ENCODE measurements around the gene STXBP6.
"Not testable (repeated sequence)": the region's sequence is repeated elsewhere in the genome, so short reads cannot be mapped to it uniquely, and the experiment has no call there.

STXBP6 gene

DNA sequence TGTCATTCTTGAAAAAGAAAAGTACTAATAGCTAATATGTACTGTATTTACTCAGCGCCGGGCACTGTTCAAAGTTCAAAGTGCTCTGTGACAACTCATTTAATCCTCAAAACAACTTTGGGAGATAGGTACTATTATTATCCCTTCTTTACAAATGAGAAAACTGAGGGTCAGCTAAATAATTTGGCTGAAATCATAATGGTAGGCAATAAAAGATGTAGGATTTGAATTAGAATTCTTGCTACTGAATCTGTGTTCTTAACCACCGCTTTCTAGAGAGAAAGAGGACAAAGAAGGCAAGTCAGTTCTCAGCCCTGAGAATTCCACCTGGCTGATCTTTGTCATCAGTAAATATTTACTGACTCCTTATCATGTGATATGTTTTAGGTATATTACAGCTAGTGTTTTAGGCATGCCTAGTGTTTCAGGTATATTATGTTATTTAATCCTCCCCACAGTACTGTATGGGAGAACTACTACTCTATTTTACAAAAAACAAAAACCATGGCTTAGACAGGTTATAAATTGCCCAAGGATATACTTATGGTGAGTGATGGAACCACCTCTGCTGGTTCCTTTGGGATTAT, 210.2 kb downstream of the STXBP6 start:
- in situ Hi-C loops (cut with HindIII; ENCODE audit: low sequenced_read_pairs): no loop called here

DNA sequence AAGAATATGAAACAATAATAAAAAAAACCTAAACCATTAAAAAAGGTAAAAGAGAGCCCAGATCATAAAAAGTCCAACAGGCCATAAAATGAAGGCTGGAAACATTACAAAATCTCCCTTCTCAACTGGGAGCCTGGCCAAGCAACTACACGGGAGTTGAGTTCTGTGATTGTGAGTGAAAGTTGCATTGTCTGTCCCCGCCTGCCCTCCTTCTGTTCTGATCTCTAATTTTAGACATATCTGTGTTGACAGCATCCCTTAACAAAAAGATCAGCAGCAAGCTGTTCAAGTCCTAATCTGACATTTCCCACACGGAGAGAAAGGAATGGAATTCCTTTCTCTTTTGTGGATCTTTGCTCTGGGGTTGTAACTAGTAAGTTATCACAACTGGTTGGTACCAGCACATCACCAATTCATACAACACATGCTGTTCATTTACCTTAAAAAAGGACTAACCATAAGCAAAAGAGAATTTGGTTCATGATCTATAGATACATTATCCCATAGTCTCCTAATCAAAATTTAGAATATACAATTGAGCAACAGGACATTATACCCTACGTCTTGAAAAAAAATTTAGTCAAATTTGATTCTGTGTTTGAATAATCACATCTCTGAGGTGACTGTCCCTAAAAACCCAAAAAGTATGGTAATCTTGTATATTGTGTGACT, 210.9 kb downstream of the STXBP6 start:
- in situ Hi-C loops (cut with HindIII; ENCODE audit: low sequenced_read_pairs): no loop called here

DNA sequence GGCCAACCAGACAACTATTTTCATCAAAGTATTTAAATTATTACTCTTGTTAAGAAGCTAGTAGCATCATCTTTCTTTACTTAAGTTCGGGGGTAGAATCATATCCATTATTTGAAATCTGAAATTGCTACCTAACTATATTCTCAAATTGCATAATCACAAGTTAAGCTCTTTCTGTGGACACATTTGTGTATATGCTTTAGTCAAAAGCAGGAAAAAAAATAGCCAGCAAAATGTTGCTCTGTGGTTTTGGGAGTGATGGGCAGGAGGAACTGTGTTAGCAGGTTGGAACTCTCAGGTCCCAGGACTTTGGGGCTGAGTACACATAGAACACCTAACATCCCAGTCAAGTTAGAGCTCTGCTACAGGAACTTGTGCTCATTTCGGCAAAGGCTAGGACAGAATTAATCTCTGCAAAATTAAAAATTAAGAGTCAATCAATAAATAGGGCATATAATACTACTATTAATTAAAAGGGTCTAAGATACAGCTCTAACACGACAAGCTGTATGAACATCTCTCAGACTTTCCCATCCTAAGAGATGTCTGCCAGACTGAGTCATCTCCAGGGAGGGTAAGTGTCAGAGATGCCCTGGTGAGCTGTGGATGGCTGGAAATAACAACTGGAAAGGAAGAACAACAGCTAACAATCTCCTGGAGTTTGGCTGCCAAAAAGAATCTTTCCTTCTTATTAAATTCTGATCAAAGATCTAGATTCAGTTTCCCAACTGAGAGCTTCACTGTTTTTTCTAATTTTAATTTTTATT, 212.5 kb downstream of the STXBP6 start:
- in situ Hi-C loops (cut with HindIII; ENCODE audit: low sequenced_read_pairs): no loop called here

DNA sequence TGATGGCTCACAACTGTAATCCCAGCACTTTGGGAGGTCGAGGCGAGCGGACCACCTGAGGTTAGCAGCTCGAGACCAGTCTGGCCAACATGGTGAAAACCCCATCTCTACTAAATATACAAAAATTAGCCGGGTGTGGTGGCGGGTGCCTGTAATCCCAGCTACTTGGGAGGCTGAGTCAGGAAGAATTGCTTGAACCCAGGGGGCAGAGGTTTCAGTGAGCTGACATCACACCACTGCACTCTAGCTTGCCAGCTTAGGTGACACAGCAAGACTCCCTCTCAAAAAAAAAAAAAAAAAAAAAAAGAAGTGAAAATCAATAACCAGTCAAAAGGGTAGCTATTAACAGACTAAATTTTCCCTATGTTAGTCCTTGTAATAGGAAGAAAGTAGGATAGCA, 213.6 kb downstream of the STXBP6 start:
- in situ Hi-C loops (cut with HindIII; ENCODE audit: low sequenced_read_pairs): not testable (repeated sequence)

DNA sequence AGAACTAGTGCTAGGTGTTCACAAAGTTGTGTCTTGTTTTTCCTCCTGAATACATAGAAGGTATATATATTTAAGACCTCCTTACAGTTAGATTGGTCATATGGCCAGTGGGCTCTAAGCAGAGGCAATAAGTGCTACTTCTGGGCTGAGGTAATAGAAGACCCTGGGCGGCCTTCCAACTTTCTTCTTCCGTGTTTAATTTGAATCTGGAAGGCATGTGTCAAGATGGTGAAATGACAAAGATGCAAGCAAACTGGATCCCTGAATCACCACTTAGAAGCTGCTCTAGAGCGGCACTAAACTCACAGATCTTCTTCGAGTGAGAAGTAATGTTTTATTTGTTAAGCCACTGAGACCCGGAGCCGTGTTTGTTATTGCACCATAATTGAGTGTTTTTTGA, 215.0 kb downstream of the STXBP6 start:
- in situ Hi-C loops (cut with HindIII; ENCODE audit: low sequenced_read_pairs): no loop called here

DNA sequence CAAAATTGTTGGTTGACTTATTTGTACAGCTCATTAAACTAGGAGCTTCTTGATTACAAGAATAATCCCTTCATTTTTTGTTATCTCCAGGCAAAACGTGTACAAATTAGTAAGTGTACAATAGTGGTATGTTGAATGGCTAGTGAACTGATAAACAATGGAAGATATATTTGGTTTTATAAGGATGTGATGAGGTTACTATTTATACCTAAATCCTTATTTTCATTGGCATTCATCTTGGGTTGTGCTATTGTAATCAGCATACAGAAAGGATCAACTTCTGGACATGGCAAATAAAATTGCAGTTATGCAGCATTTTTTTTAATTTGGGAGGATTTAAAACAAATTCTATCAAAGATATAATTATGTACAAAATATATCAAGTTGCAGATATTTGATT, 216.6 kb downstream of the STXBP6 start:
- in situ Hi-C loops (cut with HindIII; ENCODE audit: low sequenced_read_pairs): no loop called here

DNA sequence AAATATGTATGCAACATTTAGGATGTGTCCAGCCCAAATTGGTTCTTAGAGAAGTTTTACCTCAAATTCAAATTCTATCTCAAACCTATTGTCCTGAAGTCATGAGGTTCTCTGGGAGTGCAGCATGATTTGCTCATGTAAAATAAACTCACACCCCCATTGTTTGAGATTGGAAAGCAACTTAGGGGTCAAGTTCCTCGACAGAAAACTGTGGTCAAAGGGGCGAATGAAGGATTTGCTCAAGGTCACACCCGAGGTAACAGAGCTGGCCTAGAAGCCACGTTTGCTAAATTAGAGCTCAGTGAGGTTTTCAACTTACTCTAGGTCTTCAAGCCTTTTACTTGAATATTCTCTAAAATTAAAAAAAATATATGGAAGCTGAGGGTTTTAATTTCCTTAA, 218.3 kb downstream of the STXBP6 start:
- in situ Hi-C loops (cut with HindIII; ENCODE audit: low sequenced_read_pairs): no loop called here

DNA sequence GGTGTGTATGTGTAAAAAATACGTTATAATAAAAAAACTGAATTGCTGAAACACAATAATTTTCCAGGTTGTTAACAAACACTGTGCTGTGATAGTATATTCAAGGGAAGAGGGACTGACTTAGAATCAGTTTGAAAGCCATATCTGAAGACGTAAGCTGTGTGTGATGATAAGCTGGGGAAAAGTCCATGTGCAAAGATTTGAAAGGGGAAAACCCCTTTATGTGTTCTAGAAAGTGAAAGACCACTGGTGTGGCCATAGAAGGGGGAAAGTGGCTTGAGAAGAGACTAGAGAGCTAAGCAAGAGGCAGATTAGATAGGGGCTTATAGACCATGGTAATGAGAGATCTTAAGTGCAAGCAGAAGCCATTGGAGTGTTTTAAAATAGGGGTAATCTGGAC, 220.1 kb downstream of the STXBP6 start:
- in situ Hi-C loops (cut with HindIII; ENCODE audit: low sequenced_read_pairs): no loop called here

DNA sequence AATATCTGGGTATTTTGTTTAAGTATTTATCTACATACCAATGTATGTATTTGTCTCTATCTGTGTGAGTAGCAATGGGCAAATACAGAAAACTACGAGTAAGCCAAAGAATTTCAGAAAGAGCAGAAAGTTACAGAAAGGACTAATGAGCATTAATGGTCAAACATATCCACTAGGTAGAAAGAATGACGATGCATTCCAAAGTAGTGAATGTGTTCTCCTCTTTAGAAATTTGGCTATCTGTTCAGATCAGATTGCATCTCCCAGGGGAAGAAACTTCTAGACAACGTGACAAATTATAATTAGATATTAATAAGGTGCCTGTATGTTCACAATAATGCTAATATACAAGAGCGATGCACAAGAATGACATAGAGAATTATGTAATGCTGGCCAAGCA, 221.5 kb downstream of the STXBP6 start:
- in situ Hi-C loops (cut with HindIII; ENCODE audit: low sequenced_read_pairs): no loop called here

DNA sequence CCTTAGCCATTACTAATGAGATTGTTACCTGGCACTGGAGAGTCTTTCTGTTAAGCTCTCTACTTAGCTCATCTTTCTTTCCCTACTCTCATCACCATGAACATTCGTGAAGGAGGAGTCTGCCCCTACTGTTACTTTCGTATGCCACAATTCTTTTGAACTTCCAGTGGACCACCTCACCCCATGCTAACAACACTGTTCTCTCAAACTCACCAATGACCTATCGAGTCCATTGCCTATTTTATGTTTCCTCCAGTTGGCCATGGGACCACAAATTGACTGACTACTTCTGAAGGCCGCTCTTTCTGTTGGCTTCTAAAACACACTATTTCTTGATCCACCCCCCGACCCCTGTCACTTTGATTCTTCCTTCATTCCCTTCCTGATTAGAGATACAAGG, 223.6 kb downstream of the STXBP6 start:
- in situ Hi-C loops (cut with HindIII; ENCODE audit: low sequenced_read_pairs): no loop called here

DNA sequence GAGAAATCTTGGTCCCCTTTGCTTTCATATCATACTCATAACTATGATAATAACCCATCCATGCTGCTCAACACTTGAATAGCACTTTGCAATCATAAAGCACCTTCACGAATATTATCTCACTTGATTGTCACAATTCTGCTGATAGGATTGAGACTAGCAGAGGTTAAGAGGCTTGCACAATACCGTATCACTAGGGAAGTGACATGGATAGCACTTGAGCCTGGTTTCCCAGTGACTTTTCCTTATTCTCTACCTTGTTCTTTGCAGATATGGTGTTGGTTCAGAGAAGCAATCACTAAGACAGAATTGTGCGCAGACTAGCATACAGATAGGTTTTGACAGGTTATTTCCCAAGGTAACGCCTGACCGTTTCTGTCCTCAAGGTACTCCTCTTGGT, 229.3 kb downstream of the STXBP6 start:
- in situ Hi-C loops (cut with HindIII; ENCODE audit: low sequenced_read_pairs): no loop called here

DNA sequence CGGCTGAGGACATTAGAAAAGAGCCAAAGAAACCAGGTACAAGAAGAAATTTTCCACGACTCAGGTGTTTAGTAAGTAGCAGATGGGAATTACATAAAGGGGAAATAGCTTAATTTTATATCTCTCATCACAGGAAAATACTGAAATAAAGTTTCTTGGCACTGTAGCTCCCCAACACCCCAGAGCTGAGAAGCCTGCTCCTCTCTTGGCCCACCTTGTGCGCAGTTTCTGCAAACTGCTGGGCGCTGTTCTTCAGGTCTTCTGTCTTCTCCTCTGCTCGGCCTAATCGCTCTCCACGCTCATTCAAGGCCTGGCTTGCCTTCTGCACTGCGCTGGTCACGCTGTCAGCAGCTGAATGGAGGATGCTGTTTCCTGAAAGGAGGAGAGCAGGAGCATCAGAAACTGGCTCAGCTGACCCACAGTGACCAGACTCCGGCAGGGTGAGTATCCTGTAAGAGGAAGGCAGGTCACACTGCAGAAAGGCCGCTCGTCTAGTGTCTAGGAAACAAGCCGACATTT, 231.1 kb downstream of the STXBP6 start:
- in situ Hi-C loops (cut with HindIII; ENCODE audit: low sequenced_read_pairs): no loop called here

DNA sequence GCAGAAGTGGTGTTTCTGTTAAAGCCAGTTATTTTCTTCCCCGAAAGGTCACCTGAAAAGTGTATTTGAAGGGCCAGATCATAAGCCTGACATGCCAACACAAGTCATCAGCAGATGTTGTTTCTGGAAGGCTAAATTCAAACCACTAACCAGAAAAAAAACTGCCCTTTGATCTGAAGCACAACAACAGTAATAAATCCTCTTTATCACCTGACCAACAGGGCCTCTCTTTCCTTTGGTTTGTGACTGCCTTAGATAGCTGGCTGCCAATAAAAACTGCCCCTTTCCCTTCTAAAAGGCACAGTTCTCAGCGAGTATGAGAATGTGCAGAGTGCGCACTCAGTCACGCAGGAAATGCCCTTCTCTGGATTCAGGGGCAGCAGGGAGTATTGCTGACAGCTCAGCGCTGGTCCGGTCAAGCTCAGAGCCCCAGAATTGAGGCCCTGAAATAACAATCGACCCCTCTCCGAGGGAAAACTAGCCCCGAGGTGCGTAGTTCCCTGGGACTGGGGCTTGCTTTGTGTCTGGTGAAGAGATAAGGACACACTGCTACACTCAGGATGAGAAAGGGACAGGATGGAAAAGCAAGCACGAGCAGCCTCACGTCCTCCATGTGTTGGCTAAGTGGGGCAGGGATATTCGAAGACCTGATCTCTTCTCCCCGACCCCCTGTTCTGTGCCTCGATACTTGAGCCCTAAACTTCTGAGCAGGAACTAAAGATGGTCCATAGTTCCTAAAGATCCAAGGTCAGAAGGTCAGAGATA, 231.7 kb downstream of the STXBP6 start:
- in situ Hi-C loops (cut with HindIII; ENCODE audit: low sequenced_read_pairs): no loop called here

DNA sequence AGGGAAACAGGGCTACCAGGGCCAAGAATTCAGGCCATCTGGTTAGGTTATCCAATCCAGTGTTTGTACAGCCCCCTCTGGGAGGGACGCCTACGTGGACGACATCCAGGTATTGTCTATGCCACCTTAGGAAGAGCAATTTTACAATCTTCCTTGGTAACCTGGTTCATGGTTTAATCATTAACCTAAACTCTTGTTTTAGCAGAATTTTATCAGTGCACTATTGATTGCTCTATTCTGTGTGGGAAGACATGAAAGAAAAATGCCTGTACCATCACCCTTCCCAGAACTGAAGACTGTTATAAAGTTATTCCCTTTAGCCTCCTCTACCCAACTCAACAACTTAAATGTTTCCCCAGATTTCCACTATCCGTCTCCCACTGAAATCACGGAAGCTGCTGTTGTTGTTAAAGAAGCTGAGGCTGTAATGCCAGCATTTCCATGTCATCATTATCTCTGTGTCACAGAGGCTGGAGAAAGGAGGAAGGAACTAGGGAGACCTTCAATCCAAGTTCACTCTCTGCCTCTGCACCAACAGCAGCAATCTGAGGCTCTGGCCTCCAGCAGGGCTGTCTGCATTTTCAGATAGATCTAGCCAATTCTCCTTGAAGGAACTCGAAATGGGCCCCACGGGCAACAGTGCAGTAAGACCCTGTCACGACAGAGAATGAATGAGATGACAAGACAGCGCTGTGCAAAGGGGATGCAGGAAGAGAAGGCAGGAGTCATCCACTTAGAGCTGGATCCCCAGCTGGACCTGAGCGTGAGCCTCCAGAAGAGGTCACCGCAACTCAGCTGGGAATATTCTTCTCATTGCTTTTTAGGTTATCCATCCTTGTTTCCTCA, 232.5 kb downstream of the STXBP6 start:
- in situ Hi-C loops (cut with HindIII; ENCODE audit: low sequenced_read_pairs): no loop called here

DNA sequence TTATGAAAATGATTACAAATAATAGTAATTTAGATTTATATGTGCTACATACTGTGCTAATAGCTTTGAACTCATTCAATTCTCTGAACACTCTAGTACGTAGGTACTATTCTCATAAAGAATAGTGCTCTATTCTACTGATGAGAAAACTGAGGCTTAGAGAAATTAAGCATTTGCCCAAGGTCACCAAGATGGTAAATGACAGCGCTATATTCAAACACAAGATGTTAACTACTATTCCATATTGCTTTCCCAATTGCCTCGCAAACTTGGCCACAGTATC, 233.1 kb downstream of the STXBP6 start:
- in situ Hi-C loops (cut with HindIII; ENCODE audit: low sequenced_read_pairs): no loop called here

DNA sequence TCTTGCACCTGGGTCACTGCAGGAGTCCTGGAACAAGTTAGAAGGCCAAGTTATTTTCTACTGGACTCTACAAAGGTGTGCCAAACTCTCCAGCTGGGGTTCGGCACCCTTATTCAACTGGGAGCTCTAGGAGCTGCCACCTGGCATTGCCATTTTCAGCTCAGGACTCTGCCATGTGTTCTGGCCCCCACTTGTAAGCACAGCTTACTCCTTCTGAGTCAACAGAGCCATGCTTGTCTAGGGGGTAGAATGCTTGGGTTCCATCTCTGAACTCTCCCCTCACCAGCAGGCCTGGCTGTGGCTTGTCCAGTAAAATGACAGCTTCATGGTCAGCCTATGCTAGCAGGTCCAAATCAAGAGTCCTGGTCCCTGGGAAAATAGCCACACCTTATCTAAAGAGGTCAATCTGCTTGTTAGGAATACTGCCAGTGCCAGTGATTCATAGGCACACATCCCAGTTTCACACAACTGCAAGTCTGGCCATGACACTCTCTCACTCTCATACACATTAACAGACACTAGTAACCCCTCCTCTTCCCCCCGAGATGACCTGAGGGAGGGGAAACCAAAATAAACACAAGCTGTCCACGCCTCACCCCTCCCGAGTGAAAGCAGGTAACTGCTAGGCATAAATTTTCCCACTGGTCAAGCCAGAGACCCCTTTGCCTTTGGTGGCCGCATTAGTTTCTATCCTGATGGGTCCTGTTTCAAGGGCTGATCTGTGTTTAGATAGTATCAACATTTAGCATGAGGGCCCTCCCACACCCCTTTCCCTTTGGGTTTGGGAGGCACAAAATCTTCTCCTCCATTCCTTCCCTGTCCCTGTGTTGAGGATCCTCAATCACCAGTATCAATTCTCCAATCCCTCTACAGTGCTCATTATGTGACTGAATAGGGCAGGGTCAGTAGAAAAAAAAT, 233.7 kb downstream of the STXBP6 start:
- in situ Hi-C loops (cut with HindIII; ENCODE audit: low sequenced_read_pairs): no loop called here

DNA sequence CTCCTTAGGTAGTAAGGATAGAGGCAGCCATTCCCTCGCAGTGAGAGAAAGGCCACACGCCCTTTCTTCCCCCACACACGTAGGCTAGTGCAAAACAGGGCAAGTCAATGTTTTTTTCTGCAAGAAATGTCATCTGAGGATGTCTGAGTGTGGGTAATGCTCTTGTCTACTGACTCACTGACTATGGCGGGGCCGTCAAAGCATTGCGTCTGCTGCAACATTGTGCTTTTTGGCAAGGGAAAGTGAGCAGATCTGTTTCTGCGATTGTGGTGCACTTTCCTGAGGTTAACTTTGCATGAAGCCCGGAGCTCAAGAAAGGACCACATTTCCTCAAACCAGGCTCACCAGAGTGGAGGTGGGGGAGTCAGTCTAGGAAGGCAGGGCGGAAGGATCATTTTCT, 234.4 kb downstream of the STXBP6 start:
- in situ Hi-C loops (cut with HindIII; ENCODE audit: low sequenced_read_pairs): no loop called here

DNA sequence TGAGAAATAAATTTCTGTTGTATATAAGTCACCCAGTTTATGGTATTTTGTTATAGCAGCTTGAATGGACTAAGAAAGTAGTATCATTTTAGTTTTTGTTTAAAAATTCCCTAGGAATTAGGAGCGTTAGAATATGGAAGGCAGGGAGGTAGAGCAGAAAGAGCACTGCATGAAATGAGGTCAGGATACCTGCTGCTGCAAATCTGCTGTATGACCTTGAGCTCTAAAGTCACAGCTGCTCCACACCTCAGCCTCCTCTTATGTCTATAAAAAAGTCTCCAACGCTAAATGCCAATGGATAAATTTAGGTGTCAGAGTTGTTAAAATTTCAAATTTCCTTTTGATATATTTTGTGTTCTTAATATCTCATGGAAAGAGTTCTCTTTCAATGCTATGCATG, 235.0 kb downstream of the STXBP6 start:
- in situ Hi-C loops (cut with HindIII; ENCODE audit: low sequenced_read_pairs): no loop called here

DNA sequence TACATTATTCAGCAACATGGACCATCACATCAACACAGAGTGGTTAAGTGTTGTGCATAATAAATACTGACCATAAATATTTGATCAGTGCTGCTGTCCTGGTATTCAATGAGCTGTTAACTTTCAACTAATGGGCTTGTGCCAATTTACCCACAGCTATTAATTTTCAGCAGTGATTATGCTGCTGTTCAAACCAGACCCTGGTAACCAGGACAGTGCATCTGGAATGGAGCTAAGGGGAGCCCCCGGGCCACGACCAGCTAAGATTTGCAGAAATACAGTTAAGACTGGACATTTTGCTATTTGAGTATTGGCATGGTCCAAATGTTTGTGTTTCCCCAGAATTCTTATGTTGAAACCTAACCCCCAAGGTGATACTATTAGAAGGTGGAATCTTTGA, 235.6 kb downstream of the STXBP6 start:
- in situ Hi-C loops (cut with HindIII; ENCODE audit: low sequenced_read_pairs): no loop called here

DNA sequence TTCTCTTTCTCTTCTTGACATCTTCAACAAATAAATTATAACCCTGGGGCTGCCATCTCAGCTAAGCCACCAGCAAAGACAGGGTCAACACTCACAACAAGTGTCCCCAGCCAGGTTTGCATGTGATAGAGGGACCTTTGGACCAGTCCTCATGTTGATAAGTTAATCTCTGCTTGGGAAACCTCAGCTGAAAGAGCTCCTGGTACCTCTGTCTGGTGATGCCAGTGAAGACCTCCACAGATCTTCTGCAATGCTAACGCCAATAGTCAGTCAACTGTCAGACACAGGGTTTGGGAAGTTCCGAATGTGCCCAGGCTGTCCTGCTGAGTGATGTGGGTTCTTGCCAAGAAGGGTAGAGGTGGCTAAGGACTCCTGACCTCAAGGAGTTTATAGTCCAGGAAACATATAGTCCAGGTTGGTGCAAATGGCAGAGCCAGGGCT, 236.1 kb downstream of the STXBP6 start:
- in situ Hi-C loops (cut with HindIII; ENCODE audit: low sequenced_read_pairs): no loop called here

Measured in DLD1 (cell line).